DOHH2 (cell line): ENCODE data around the gene ARL6.

ENCODE experiments used
- H3F3A ChIP-seq: fragments of 200-600 bp; sonication (generic), shearing (Covaris generic); 2 replicates; pipeline ENCODE4 v1.6.0; 2016; ENCODE audit warnings: antibody characterized with exemption, mild to moderate bottlenecking; ENCODE audit not compliant: control insufficient read depth, insufficient read depth
- H3K27ac ChIP-seq: fragments of 200-600 bp; sonication (generic); 2 replicates; pipeline ENCODE4 v1.5.1; 2014; ENCODE audit warnings: low read depth, mild to moderate bottlenecking, low read length, moderate library complexity
- H3K27me3 ChIP-seq: fragments of 200-600 bp; sonication (generic); 2 replicates; pipeline ENCODE4 v1.6.1; 2014; ENCODE audit warnings: mild to moderate bottlenecking, low read length, mixed read lengths; ENCODE audit not compliant: control insufficient read depth
- H3K36me3 ChIP-seq: fragments of 200-600 bp; sonication (generic); 2 replicates; pipeline ENCODE4 v1.6.1; 2014; ENCODE audit warnings: mild to moderate bottlenecking, low read length, moderate library complexity, mixed read lengths; ENCODE audit not compliant: control insufficient read depth
- H3K4me1 ChIP-seq: fragments of 200-600 bp; sonication (generic); 2 replicates; pipeline ENCODE4 v1.6.1; 2014; ENCODE audit warnings: mild to moderate bottlenecking, low read length, mixed read lengths; ENCODE audit not compliant: control insufficient read depth
- H3K4me2 ChIP-seq: fragments of 200-600 bp; sonication (generic); 2 replicates; pipeline ENCODE4 v1.6.0; 2014; ENCODE audit warnings: mild to moderate bottlenecking, low read length, moderate library complexity
- H3K4me3 ChIP-seq: fragments of 200-600 bp; sonication (generic); 2 replicates; pipeline ENCODE4 v1.5.1; 2014; ENCODE audit warnings: mild to moderate bottlenecking, low read length, mixed read lengths
- H3K79me2 ChIP-seq: fragments of 200-600 bp; sonication (generic); 2 replicates; pipeline ENCODE4 v1.6.1; 2014; ENCODE audit warnings: mild to moderate bottlenecking, low read length, mixed read lengths; ENCODE audit not compliant: control insufficient read depth
- H3K9me2 ChIP-seq: fragments of 200-600 bp; sonication (generic); replicated peaks from 2 replicates; pipeline ENCODE4 v1.6.1; 2014; ENCODE audit warnings: mild to moderate bottlenecking, low read length, mixed read lengths; ENCODE audit not compliant: control insufficient read depth
- H3K9me3 ChIP-seq: fragments of 200-600 bp; sonication (generic); 2 replicates; pipeline ENCODE4 v1.6.1; 2014; ENCODE audit warnings: antibody characterized with exemption, low read length, mixed read lengths; ENCODE audit not compliant: control insufficient read depth, insufficient read depth
- H4K20me1 ChIP-seq: fragments of 200-600 bp; sonication (generic); 2 replicates; pipeline ENCODE4 v1.6.0; 2014; ENCODE audit warnings: low read depth, mild to moderate bottlenecking, antibody characterized with exemption, low read length, moderate library complexity; ENCODE audit not compliant: control insufficient read depth, insufficient read depth
- EZH2phosphoT487 ChIP-seq: fragments of 200-600 bp; sonication (generic); IDR thresholded peaks from 2 replicates; pipeline ENCODE4 v1.6.1; 2017; ENCODE audit warnings: borderline replicate concordance, mild to moderate bottlenecking, antibody characterized with exemption, low read length, moderate library complexity, mixed read lengths
- TF ChIP-seq, protein P1 (sequence below): fragments of 200-600 bp; sonication (generic); IDR thresholded peaks from one replicate; pipeline ENCODE4 v1.5.1; 2014; ENCODE audit warnings: antibody characterized with exemption, mild to moderate bottlenecking, low read depth, low read length; ENCODE audit not compliant: poor library complexity, severe bottlenecking

Gene ARL6

DNA sequence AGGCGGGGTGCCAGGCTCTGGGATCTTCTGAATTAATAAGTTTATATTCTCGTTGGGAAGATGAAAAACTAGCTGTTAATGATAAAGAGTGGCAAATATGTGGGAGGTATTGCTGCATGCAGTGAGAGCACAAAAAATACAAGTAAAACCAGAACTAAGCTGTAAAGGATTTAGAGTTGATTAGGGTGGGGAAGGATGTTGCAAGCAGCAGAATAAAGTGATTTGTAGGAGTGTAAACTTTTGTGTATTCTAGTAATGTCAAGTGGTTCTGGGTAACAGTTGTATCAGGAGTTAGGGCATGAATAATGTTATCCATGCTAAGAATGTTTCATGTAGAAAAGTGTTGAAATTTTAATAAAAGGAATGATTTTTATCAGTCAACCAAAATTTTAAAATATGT, 75.4 kb downstream of the ARL6 start:
- Histone ChIP-seq H3K4me1 (no peaks in the 10 kb centered on the region), H3K27me3 (no peaks in the 10 kb centered on the region), H3K4me2 (no peak overlapping the region), H3K9me2 (no peaks in the 10 kb centered on the region), H4K20me1 (no peaks in the 10 kb centered on the region), H3K27ac (no peak overlapping the region), H3F3A (no peaks in the 10 kb centered on the region), H3K9me3 (no peaks in the 10 kb centered on the region), H3K36me3 (no peaks in the 10 kb centered on the region), H3K79me2 (no peaks in the 10 kb centered on the region), H3K4me3 (no peak overlapping the region)
- TF ChIP-seq, protein P1, sequence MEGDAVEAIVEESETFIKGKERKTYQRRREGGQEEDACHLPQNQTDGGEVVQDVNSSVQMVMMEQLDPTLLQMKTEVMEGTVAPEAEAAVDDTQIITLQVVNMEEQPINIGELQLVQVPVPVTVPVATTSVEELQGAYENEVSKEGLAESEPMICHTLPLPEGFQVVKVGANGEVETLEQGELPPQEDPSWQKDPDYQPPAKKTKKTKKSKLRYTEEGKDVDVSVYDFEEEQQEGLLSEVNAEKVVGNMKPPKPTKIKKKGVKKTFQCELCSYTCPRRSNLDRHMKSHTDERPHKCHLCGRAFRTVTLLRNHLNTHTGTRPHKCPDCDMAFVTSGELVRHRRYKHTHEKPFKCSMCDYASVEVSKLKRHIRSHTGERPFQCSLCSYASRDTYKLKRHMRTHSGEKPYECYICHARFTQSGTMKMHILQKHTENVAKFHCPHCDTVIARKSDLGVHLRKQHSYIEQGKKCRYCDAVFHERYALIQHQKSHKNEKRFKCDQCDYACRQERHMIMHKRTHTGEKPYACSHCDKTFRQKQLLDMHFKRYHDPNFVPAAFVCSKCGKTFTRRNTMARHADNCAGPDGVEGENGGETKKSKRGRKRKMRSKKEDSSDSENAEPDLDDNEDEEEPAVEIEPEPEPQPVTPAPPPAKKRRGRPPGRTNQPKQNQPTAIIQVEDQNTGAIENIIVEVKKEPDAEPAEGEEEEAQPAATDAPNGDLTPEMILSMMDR = no peak
- no peak for TF ChIP-seq EZH2phosphoT487

DNA sequence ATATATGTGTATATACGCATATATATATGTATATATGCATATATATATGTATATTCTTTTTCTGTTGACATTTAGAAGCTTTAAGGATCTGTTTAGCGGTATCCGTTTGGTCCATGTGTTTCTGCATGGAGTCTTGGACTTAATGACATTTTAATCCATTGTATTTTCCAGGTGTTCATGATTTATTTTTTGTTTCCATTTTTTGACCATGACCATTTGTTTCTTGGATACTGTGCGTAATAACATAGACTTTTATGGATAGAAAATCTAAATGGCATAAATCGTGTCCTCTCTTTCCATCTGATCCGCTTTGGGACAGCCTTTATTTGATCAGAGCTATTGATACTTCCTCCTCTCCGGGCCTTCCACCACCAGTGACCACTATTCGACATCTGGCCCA, 76.7 kb downstream of the ARL6 start:
- TF ChIP-seq, protein P1 = no peak
- TF ChIP-seq EZH2phosphoT487 = no peak
- H3K79me2 ChIP-seq = no peaks in the 10 kb centered on the region
- no peaks in the 10 kb centered on the region for H3K4me1 ChIP-seq
- no peaks in the 10 kb centered on the region for H4K20me1 ChIP-seq
- no peaks in the 10 kb centered on the region for H3K9me2 ChIP-seq
- no peaks in the 10 kb centered on the region for H3K36me3 ChIP-seq
- no peak overlapping the region for H3K27ac ChIP-seq
- H3K9me3 ChIP-seq = no peaks in the 10 kb centered on the region
- H3K4me2 ChIP-seq = no peak overlapping the region
- no peaks in the 10 kb centered on the region for H3F3A ChIP-seq
- no peaks in the 10 kb centered on the region for H3K27me3 ChIP-seq
- H3K4me3 ChIP-seq = no peak overlapping the region

DNA sequence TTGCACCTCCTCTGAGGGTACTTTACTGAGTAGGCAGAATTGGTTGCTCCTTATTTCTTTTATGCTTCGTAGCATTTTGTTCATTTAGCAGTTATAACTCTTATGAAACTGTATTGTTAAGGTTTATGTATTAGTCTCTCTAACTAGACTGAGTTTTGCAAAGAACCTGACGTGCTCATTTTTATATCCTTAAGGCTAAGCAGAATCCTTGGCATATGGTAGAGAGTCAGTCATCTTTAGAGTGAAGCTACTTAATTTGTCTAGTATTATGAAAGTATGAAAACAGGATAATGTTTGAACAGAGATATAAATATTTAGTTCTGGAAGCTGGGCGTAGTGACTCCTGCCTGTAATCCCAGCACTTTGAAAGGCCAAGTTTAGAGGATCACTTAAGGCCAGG, 77.4 kb downstream of the ARL6 start:
- Histone ChIP-seq H3K79me2 (no peaks in the 10 kb centered on the region), H3F3A (no peaks in the 10 kb centered on the region), H3K27me3 (no peaks in the 10 kb centered on the region), H4K20me1 (no peaks in the 10 kb centered on the region), H3K36me3 (no peaks in the 10 kb centered on the region), H3K4me1 (no peaks in the 10 kb centered on the region), H3K4me2 (no peak overlapping the region), H3K9me2 (no peaks in the 10 kb centered on the region), H3K9me3 (no peaks in the 10 kb centered on the region), H3K27ac (no peak overlapping the region), H3K4me3 (no peak overlapping the region)
- TF ChIP-seq, protein P1 = no peak

DNA sequence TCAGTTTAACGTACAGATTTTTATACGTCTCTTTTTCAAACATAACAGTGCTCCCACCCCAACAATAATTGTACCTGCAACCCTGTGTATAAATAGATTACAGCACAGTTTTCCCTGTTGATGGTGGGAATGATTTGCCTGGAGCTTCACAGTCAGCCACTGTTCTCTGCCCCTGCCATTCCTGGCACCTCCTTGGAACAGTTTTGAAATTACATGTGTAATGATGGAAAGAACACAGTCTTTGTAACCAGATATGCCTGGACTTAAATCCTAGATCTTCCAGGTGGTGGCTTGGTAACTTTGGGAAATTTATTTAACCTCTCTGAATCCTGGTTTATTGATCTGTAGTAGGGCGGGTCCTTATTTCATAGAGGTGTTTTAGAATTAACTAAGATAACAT, 84.2 kb downstream of the ARL6 start:
- Histone ChIP-seq H3K27me3 (no peaks in the 10 kb centered on the region), H3K79me2 (no peaks in the 10 kb centered on the region), H3K9me2 (no peaks in the 10 kb centered on the region), H3F3A (no peaks in the 10 kb centered on the region), H3K9me3 (no peaks in the 10 kb centered on the region), H3K27ac (no peak overlapping the region), H4K20me1 (no peaks in the 10 kb centered on the region), H3K4me3 (no peak overlapping the region), H3K4me2 (no peak overlapping the region), H3K36me3 (no peaks in the 10 kb centered on the region), H3K4me1 (no peaks in the 10 kb centered on the region)
- TF ChIP-seq EZH2phosphoT487 = no peak
- TF ChIP-seq, protein P1 = no peak
